NT2/D1 (cell line): ENCODE measurements around the gene SH3GL2.

Experiments used
- DNase-seq: peaks from one replicate; pipeline ENCODE4 v3.0.0-alpha.2; 2011; ENCODE audit warnings: low read depth, low spot score
- H3K27me3 ChIP-seq: 2 replicates; pipeline ENCODE4 v1.6.0; 2011; ENCODE audit warnings: mild to moderate bottlenecking; ENCODE audit not compliant: insufficient read length, insufficient read depth
- H3K36me3 ChIP-seq: 2 replicates; pipeline ENCODE4 v1.6.1; 2011; ENCODE audit warnings: mild to moderate bottlenecking, low read length, mixed read lengths; ENCODE audit not compliant: insufficient read depth, insufficient read length
- H3K4me1 ChIP-seq: 2 replicates; pipeline ENCODE4 v1.5.1; 2011; ENCODE audit not compliant: insufficient read depth, insufficient read length
- H3K4me3 ChIP-seq: 2 replicates; pipeline ENCODE4 v1.5.1; 2011; ENCODE audit warnings: low read depth; ENCODE audit not compliant: insufficient read length
- H3K9ac ChIP-seq: 2 replicates; pipeline ENCODE4 v1.6.0; 2011; ENCODE audit warnings: low read depth; ENCODE audit not compliant: insufficient read length
- H3K9me3 ChIP-seq: 2 replicates; pipeline ENCODE4 v1.5.1; 2011; ENCODE audit warnings: mild to moderate bottlenecking, low read length; ENCODE audit not compliant: insufficient read depth
- SUZ12 ChIP-seq: IDR thresholded peaks from 2 replicates; pipeline ENCODE4 v1.6.1; 2011; ENCODE audit not compliant: insufficient read length, insufficient read depth; ENCODE audit errors: extremely low read depth
- YY1 ChIP-seq: IDR thresholded peaks from 2 replicates; pipeline ENCODE4 v1.6.1; 2011; ENCODE audit not compliant: insufficient read length, insufficient read depth
- ZNF274 ChIP-seq: IDR thresholded peaks from 2 replicates; pipeline ENCODE4 v1.6.1; 2011; ENCODE audit warnings: mild to moderate bottlenecking, low read depth, low read length

SH3GL2 gene

GRCh38 chr9:17810728-17811571 lies 232.1 kb downstream of the SH3GL2 start:
- Histone ChIP-seq H3K9ac (no peak overlapping the region), H3K27me3 (no peaks in the 10 kb centered on the region), H3K4me3 (no peak overlapping the region), H3K9me3 (no peaks in the 10 kb centered on the region), H3K4me1 (peaks cover 2% of the 10 kb centered on the region), H3K36me3 (no peaks in the 10 kb centered on the region)
- TF ChIP-seq YY1 = no peak
- no peak for TF ChIP-seq ZNF274
- TF ChIP-seq SUZ12 = no peak
- peak; percentile 36 for DNase-seq

GRCh38 chr9:17813798-17814197 lies 234.9 kb downstream of the SH3GL2 start:
- H3K36me3 ChIP-seq = no peaks in the 10 kb centered on the region
- TF ChIP-seq YY1 (no peak), SUZ12 (no peak)
- DNase-seq = no peak
- H3K9ac ChIP-seq = no peak overlapping the region
- no peaks in the 10 kb centered on the region for H3K9me3 ChIP-seq
- no peak overlapping the region for H3K4me3 ChIP-seq
- peaks cover 2% of the 10 kb centered on the region for H3K4me1 ChIP-seq
- H3K27me3 ChIP-seq = no peaks in the 10 kb centered on the region

- Histone ChIP-seq H3K27me3 (no peaks in the 10 kb centered on the region), H3K4me3 (no peak overlapping the region), H3K9ac (no peak overlapping the region), H3K9me3 (no peaks in the 10 kb centered on the region), H3K4me1 (peaks cover 2% of the 10 kb centered on the region), H3K36me3 (no peaks in the 10 kb centered on the region)
- TF ChIP-seq SUZ12 = no peak
- no peak for TF ChIP-seq ZNF274
- TF ChIP-seq YY1 = no peak
- DNase-seq = no peak
These were observed 237.7 kb downstream of the SH3GL2 start for GRCh38 chr9:17816431-17817027.

GRCh38 chr9:17824191-17824590 lies 245.3 kb downstream of the SH3GL2 start:
- H3K9ac ChIP-seq = no peak overlapping the region
- TF ChIP-seq SUZ12 (no peak), ZNF274 (no peak), YY1 (no peak)
- H3K4me3 ChIP-seq = no peak overlapping the region
- no peak for DNase-seq
- H3K36me3 ChIP-seq = no peaks in the 10 kb centered on the region
- no peaks in the 10 kb centered on the region for H3K4me1 ChIP-seq
- H3K27me3 ChIP-seq = no peaks in the 10 kb centered on the region
- no peaks in the 10 kb centered on the region for H3K9me3 ChIP-seq

- H3K9ac ChIP-seq = no peak overlapping the region
- H3K4me3 ChIP-seq = no peak overlapping the region
- no peak for DNase-seq
- TF ChIP-seq YY1 (no peak), ZNF274 (no peak), SUZ12 (no peak)
- no peaks in the 10 kb centered on the region for H3K27me3 ChIP-seq
- H3K9me3 ChIP-seq = no peaks in the 10 kb centered on the region
- H3K4me1 ChIP-seq = peaks cover under 1% of the 10 kb centered on the region
- no peaks in the 10 kb centered on the region for H3K36me3 ChIP-seq
These were observed 245.9 kb downstream of the SH3GL2 start for GRCh38 chr9:17824616-17825264.

- no peak overlapping the region for H3K9ac ChIP-seq
- no peak for DNase-seq
- peaks cover 2% of the 10 kb centered on the region for H3K4me1 ChIP-seq
- H3K36me3 ChIP-seq = no peaks in the 10 kb centered on the region
- no peak for TF ChIP-seq ZNF274
- no peak for TF ChIP-seq YY1
- TF ChIP-seq SUZ12 = no peak
- no peaks in the 10 kb centered on the region for H3K27me3 ChIP-seq
- H3K4me3 ChIP-seq = no peak overlapping the region
- H3K9me3 ChIP-seq = no peaks in the 10 kb centered on the region
These were observed 246.4 kb downstream of the SH3GL2 start for GRCh38 chr9:17825265-17825659.

- DNase-seq = no peak
- no peaks in the 10 kb centered on the region for H3K27me3 ChIP-seq
- no peak for TF ChIP-seq ZNF274
- no peak for TF ChIP-seq YY1
- no peaks in the 10 kb centered on the region for H3K9me3 ChIP-seq
- H3K36me3 ChIP-seq = no peaks in the 10 kb centered on the region
- peaks cover 2% of the 10 kb centered on the region for H3K4me1 ChIP-seq
- H3K9ac ChIP-seq = no peak overlapping the region
- H3K4me3 ChIP-seq = no peak overlapping the region
These were observed 250.2 kb downstream of the SH3GL2 start for GRCh38 chr9:17829064-17829463.
